ENCODE measurements around the gene GABRG3. TPM values are rescaled to one million over a fixed set of nuclear protein-coding genes. Genes with fewer than 3 reads are reported as not detected.

GABRG3 gene
- total and polyA plus RNA-seq, 9 of the 15 experiments (the other 6 are each of a cell fraction or from before 2014, with no cell fraction given): 4.0 to 15.1 (median 11.2) TPM

GRCh38 chr15:27086149-27086548 is 115.2 kb downstream of the GABRG3 start (continued):
- no peak for TF ChIP-seq CREB5 (CRISPR knock-in tag; IDR thresholded peaks at IDR 0.05)
- no peak for TF ChIP-seq ZNF23 (CRISPR knock-in tag; IDR thresholded peaks at IDR 0.05)
- TF ChIP-seq FOXJ2 (tag; IDR thresholded peaks at IDR 0.05): 0 out of 2 replicates have a peak, but pooled peaks have one; percentile 20
- TF ChIP-seq MYC (IDR thresholded peaks at IDR 0.05; ENCODE audit: low read depth, low read length): peak; percentile 55; the same call in 1 of the 2 replicates
- no peak for TF ChIP-seq MYC (CRISPR knock-in tag; IDR thresholded peaks at IDR 0.05; ENCODE audit: borderline replicate concordance, low read depth)
- no peak for TF ChIP-seq TAF9B (IDR thresholded peaks at IDR 0.05; ENCODE audit: partially characterized antibody)
- TF ChIP-seq ETV5 (CRISPR knock-in tag; IDR thresholded peaks at IDR 0.05; ENCODE audit: low read depth): no peak
- no peak for TF ChIP-seq SMAD3 (CRISPR knock-in tag; conservative IDR thresholded peaks at IDR 0.05)
- no peak for TF ChIP-seq EP400 (IDR thresholded peaks at IDR 0.05)
- no peak for TF ChIP-seq HDAC1 (IDR thresholded peaks at IDR 0.05)
- TF ChIP-seq EWSR1 (IDR thresholded peaks at IDR 0.05; ENCODE audit: borderline replicate concordance, low read depth, partially characterized antibody): no peak
- no peak for TF ChIP-seq ZNF3 (CRISPR knock-in tag; IDR thresholded peaks at IDR 0.05)
- TF ChIP-seq GATA2 (CRISPR knock-in tag; IDR thresholded peaks at IDR 0.05): no peak
- TF ChIP-seq ELK1 (CRISPR knock-in tag; IDR thresholded peaks at IDR 0.05): no peak
- peak; percentile 49 for TF ChIP-seq ZNF592 (IDR thresholded peaks at IDR 0.05)
- no peak for TF ChIP-seq YBX1 (IDR thresholded peaks at IDR 0.05)
- no peak for TF ChIP-seq PTRF (tag; IDR thresholded peaks at IDR 0.05)
- TF ChIP-seq FOXO4 (CRISPR knock-in tag; IDR thresholded peaks at IDR 0.05): no peak
- TF ChIP-seq ZNF699 (CRISPR knock-in tag; IDR thresholded peaks at IDR 0.05; ENCODE audit: insufficient replicate concordance): no peak
- TF ChIP-seq FOS (IDR thresholded peaks at IDR 0.05; ENCODE audit: extremely low read depth, insufficient read length): no peak
- TF ChIP-seq CHD4 (IDR thresholded peaks at IDR 0.05; ENCODE audit: insufficient read depth, insufficient replicate concordance, low read depth, low read length, poor library complexity, severe bottlenecking): no peak
- TF ChIP-seq ATF1 (CRISPR knock-in tag; IDR thresholded peaks at IDR 0.05): no peak
- 0 out of 2 replicates have a peak, but pooled peaks have one; percentile 37 for TF ChIP-seq ATF1 (tag; IDR thresholded peaks at IDR 0.05)

Measured in K562 (cell line).